Urothelium cell line (cell line): ENCODE data around the gene AGPAT1.

Experiments used
- DNase-seq: peaks from one replicate; pipeline ENCODE4 v3.0.0; 2011; ENCODE audit warnings: low spot score, mixed read lengths
- FAIRE-seq: peaks from 2 replicates; lab custom pipeline; 2011; peaks lifted over from hg19 to GRCh38; lab: Jason Lieb, UNC

AGPAT1 gene

DNA sequence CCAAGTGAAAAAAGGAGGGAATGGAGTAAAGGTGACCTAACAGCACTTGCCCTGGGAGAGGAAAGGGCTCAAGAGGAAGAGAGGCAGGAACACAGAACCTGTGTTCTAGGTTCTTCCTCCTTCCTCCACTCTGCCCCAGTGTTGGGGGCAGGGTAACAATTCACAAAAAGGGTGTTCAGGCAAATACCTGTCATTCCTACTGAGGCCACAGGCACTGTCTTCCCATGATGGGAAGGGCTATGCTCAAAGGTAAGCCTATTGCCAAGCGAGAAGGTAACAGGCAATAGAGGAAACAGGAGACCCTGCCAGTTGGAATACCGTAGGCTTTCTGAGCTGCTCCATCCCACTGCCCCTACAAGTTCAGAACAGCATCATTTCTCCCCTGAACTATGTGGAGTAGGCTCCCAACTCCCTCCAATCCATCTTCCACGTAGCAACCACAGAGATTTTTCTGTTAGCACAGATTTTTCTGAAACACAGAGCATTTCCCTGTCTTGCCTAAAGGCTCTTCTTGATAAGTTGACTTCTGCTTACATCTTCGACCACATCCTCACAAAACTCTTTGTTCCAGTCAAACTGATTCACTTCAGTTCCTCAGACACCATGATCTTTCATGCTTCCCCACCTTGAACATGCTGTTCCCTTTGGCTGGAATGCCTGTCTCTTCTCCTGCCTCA, 2.7 kb downstream of the AGPAT1 start:
- DNase-seq: no peak
- FAIRE-seq: no peak

- DNase-seq (no peak), FAIRE-seq (no peak)
Observed at GRCh38 chr6:32171234-32171633, 4.7 kb downstream of the AGPAT1 start.

GRCh38 chr6:32170294-32170693, 5.6 kb downstream of the AGPAT1 start:
- DNase-seq (no peak), FAIRE-seq (no peak)

- DNase-seq (no peak), FAIRE-seq (no peak)
Observed at GRCh38 chr6:32168807-32169591, 6.9 kb downstream of the AGPAT1 start.

- DNase-seq: no peak
- no peak for FAIRE-seq
Observed at GRCh38 chr6:32168350-32168749, 7.5 kb downstream of the AGPAT1 start.

DNA sequence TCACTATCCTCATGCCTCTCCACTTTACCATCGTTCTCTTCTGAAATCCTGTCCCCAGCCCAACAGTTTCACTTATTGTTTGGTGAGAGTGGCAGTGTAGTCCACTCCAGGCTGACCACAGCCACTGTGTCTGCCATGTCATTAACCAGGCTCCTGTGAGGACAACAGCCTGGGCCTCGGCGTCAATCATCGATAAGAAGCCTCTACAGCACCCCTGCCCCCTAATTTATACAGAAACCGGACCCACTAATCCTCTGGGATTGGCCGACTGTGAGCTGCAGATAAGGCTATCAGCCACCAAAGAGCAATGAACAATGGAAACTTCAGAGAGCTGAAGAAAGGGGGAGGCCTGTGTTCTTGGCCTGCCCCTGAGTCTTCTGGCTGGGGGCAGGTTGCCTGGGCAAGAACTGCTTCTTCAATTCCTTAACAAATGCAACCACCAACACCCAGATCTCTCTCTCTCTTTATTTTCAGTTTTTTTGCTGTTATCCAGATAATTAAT, 8.1 kb downstream of the AGPAT1 start:
- FAIRE-seq (no peak), DNase-seq (no peak)

DNA sequence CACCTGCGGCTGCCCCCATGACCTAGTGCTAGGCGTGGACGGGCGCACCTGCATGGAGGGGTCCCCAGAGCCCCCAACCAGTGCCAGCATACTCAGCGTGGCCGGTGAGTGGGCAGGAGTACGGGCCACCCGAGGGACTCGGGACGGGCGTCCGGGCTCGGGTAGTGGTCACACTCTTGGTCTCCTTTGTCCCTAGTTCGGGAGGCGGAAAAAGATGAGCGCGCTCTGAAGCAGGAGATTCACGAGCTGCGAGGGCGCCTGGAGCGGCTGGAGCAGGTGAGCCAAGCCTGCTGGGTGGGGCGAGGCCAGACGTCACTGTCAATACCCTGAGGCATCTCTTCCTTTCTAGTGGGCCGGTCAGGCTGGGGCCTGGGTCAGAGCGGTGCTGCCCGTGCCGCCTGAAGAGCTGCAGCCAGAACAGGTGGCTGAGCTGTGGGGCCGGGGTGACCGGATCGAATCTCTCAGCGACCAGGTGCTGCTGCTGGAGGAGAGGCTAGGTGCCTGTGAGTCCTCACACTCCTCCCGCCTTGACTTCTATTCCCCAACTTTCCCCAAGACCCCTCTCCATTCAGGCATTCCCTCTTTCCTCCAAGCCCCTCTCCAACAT, 8.6 kb downstream of the AGPAT1 start:
- FAIRE-seq (no peak), DNase-seq (no peak)

DNA sequence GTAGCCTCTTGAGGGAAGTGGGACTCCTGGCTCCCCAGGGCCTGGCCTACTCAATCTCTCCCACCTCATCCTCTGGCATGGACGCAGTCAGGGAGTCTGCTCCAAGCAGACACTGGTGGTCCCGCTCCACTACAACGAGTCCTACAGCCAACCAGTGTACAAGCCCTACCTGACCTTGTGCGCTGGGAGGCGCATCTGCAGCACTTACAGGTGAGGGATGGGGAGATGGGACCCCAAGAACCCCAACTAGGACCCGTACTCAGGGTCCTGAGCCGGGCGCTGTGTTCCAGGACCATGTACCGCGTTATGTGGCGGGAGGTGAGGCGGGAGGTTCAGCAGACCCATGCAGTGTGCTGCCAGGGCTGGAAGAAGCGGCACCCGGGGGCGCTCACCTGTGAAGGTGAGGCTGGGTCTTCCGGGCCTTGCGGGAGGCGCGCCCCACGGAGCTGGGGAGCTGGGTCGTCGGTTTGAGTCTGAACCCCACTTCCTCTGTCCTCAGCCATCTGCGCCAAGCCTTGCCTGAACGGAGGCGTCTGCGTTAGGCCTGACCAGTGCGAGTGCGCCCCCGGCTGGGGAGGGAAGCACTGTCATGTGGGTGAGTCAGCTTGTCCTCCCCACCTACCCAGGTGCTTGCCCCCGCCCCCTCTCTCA, 9.3 kb downstream of the AGPAT1 start:
- no peak for FAIRE-seq
- no peak for DNase-seq

DNA sequence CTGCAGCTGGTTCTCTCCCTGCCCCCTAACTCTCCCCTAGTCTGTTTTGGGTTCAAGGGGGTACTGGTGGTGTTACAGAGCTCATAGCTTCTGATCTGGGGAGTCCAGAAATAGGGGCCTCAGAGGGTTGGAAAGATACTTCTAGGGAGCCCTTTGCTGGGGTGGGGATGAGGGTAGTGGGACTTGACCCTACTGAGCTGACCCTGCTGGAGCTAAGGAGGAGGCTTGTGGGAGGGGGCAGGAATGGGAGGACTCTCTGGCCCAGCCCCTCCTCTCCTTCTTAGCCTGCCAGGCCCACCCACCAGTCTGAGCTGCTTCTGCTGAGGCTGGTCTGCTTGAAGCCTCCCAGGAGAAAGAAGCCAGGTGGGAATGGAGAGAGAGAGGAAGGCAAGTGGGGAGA, 11.6 kb downstream of the AGPAT1 start, which contains the start of gene EGFL8:
Gene EGFL8 (plus strand): TSS at position 301 of the 400 bp plus-strand sequence. CDS start 1,571 bp downstream, outside the sequence.
- FAIRE-seq: no peak
- no peak for DNase-seq

GRCh38 chr6:32163559-32164258, 12.2 kb downstream of the AGPAT1 start:
- DNase-seq (no peak), FAIRE-seq (no peak)

- DNase-seq (no peak), FAIRE-seq (no peak)
Observed at GRCh38 chr6:32158052-32158451, 17.8 kb downstream of the AGPAT1 start.

- FAIRE-seq (no peak), DNase-seq (no peak)
Observed at GRCh38 chr6:32156891-32157290, 19.0 kb downstream of the AGPAT1 start.

DNA sequence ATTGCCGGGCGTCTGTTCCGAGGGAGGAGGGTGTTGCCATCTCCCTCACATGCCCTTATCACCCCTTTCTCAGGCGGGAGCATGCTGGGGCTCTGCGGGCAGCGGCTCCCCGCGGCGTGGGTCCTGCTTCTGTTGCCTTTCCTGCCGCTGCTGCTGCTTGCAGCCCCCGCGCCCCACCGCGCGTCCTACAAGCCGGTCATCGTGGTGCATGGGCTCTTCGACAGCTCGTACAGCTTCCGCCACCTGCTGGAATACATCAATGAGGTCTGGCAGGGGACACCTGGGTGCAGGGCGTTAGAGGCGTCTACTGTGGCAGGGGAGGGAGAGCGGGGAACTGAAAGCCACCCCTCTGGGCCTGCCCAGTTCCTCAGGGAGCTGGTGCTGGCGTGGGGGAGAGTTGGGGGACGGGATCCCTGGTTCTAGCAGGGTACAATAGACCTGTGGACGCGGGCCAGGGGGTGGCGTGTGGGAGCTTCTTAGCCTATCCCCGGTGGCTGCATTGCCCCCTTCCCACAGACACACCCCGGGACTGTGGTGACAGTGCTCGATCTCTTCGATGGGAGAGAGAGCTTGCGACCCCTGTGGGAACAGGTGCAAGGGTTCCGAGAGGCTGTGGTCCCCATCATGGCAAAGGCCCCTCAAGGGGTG, 21.2 kb downstream of the AGPAT1 start:
- FAIRE-seq (peak; percentile 44), DNase-seq (peak; percentile 74)

DNA sequence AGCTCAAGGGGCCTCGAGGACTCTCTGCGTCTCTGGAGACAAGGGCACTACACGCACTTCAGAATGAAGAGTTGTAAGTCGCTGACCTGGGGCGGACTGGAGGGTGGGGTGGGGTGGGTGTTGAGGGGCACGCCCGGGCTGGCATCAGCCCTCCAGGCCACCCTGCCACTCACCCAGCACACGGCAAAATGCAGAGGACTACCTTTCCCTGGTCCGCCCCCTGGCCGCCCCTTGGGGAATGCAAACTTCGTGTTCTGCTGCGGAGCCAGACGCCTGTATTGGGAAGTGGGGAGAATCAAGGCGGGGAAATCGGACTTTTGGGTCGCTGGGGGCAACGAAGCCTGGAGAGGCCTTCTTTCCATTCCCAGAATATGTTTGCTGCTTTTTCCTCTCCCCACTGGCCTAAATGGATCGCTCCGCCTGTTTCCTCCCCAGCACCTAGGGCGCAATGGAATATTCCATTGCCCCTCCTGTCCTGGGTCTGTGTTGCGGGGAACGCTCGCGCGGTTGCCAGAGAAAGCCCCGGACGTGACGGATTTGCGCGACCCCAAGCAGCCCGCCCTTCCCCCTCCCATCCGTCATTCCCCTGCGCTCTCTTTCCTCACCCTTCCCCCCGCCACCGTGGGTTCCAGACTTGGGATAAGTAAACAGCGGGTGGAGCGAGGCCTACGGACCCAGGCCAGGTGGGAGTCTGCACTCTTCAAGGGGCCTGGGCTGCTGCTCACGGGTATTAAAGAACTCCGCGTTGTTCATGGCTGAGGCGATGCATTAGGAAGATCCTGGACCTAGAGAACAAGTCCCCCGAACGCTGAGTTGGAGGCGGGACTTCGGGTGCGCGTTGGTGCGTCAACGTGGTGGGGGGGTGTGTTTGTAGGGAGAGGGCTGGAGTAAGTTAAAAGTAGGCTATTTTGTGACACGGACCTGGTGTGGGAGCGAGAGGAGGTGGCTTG, 22.0 kb downstream of the AGPAT1 start, which contains the start of gene PPT2:
Gene PPT2 (plus strand): TSS at position 578 of the 950 bp plus-strand sequence. CDS start 454 bp downstream, outside the sequence.
- FAIRE-seq: peak; percentile 83

GRCh38 chr6:32152769-32153563, 22.9 kb downstream of the AGPAT1 start:
- FAIRE-seq: no peak
- no peak for DNase-seq

More for the DNA sequence above, 22.0 kb downstream of the AGPAT1 start, which contains the start of gene PPT2:
- peak; percentile 89 for DNase-seq

DNA sequence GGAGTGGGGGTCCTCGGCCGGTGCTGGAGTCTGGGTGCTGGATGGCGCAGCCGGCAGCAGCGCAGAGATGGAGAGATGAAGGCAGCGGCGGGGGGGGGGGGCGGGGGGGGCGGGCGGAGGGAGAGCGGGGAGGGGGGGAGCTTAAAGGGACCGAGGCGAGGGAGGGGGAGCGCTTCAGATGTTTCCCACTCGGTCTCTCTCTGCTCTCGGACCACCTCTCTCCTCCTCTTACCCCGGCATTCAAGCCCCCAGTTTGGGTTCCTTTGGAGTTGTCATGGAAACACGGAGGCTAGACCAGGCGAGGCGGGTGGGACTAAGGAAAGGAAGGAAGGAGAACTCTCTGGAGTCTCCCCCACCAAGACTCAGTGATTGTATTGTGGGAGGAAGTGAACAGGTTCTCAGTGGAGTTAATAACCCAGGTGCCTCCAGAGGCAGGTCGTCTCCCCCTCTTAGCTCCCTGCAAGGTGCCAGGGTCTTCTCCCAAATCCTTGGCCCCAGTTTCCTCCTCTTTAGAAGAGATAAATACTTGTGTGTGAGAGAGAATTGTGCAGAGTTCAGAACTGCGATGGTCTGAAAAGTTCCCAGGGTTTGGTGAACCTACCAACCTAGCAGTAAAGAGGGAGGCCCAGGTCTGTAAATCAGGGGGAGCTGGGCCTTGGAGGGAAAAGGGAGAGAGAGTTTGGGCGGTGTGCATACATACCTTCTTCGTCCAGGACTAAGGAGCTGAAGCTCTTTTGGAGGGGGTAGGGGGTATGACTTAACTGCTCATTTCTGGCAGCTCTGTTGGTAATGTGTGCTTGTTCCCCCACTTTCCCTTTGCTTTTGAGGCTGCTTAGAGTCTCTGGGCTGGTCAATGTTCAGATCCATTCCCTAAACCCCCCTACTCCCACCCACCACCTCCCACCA, 23.8 kb downstream of the AGPAT1 start, which contains the start of gene PRRT1:
Gene PRRT1 (minus strand): TSS at position 77 of the 906 bp plus-strand sequence. CDS start 112 bp downstream, outside the sequence.
- DNase-seq (peak; percentile 52), FAIRE-seq (no peak)
